Nephron (organoid): Measurements from ENCODE around the gene PSAPL1.

Experiments
- H3K27ac Mint-ChIP-seq, 3 experiments: 2 replicates each; pipeline ENCODE4 v1.8.0; 2020; ENCODE audit warnings: mixed read lengths in 3 of 3, mild to moderate bottlenecking in 2 of 3, moderate library complexity in 1 of 3
- H3K27me3 Mint-ChIP-seq: 2 replicates; pipeline ENCODE4 v1.8.0; 2021; ENCODE audit warnings: low read depth, mild to moderate bottlenecking, moderate library complexity, mixed read lengths
- H3K36me3 Mint-ChIP-seq: 2 replicates; pipeline ENCODE4 v1.8.0; 2020; ENCODE audit warnings: low read depth, mixed read lengths
- H3K4me1 Mint-ChIP-seq: 2 replicates; pipeline ENCODE4 v1.8.0; 2020; ENCODE audit warnings: mixed read lengths
- H3K4me3 Mint-ChIP-seq, 3 experiments: 2 replicates each; pipeline ENCODE4 v1.8.0; 2020; ENCODE audit warnings: mild to moderate bottlenecking in 3 of 3, mixed read lengths in 3 of 3, moderate library complexity in 2 of 3
- H3K9me3 Mint-ChIP-seq: 2 replicates; pipeline ENCODE4 v1.8.0; 2020; ENCODE audit warnings: mixed read lengths
- CTCF ChIP-seq, 3 experiments: fragments of 200-600 bp; sonication (generic); IDR thresholded peaks; one replicate each; pipeline ENCODE4 v1.5.0; 2021; ENCODE audit warnings: antibody characterized with exemption in 3 of 3; ENCODE audit not compliant: unreplicated experiment in 3 of 3

PSAPL1 gene

GRCh38 chr4:7403001-7403400 lies 31.7 kb downstream of the PSAPL1 start:
- H3K4me1 Mint-ChIP-seq, result peaks cover 18% of the 10 kb centered on the region
- H3K36me3 Mint-ChIP-seq, result peaks cover 6% of the 10 kb centered on the region
- peaks cover 19% of the 10 kb centered on the region for H3K27me3 Mint-ChIP-seq
- no peak overlapping the region for H3K27ac Mint-ChIP-seq
- TF ChIP-seq CTCF (IDR thresholded peaks at IDR 0.05; ENCODE audit: unreplicated experiment in 3 of 3), result no peak
- no peak overlapping the region for H3K4me3 Mint-ChIP-seq
- H3K9me3 Mint-ChIP-seq, result peaks cover 42% of the 10 kb centered on the region

- Mint-ChIP-seq H3K27me3 (peaks cover 22% of the 10 kb centered on the region), H3K9me3 (peaks cover 39% of the 10 kb centered on the region), H3K36me3 (peaks cover 6% of the 10 kb centered on the region), H3K4me3 (no peak overlapping the region), H3K4me1 (peaks cover 22% of the 10 kb centered on the region), H3K27ac (no peak overlapping the region)
- no peak for TF ChIP-seq CTCF (IDR thresholded peaks at IDR 0.05; ENCODE audit: unreplicated experiment in 3 of 3)
Observed at GRCh38 chr4:7402526-7402925, 32.2 kb downstream of the PSAPL1 start.

GRCh38 chr4:7400671-7401298 lies 33.9 kb downstream of the PSAPL1 start:
- peaks cover 23% of the 10 kb centered on the region for H3K9me3 Mint-ChIP-seq
- no peak overlapping the region for H3K4me3 Mint-ChIP-seq
- H3K27ac Mint-ChIP-seq, result no peak overlapping the region
- no peaks in the 10 kb centered on the region for H3K36me3 Mint-ChIP-seq
- H3K27me3 Mint-ChIP-seq, result peaks cover 29% of the 10 kb centered on the region
- no peak for TF ChIP-seq CTCF (IDR thresholded peaks at IDR 0.05; ENCODE audit: unreplicated experiment in 3 of 3)
- H3K4me1 Mint-ChIP-seq, result peaks cover 35% of the 10 kb centered on the region

- Mint-ChIP-seq H3K27ac (no peak overlapping the region), H3K27me3 (peaks cover 32% of the 10 kb centered on the region), H3K4me1 (peaks cover 44% of the 10 kb centered on the region), H3K36me3 (no peaks in the 10 kb centered on the region), H3K4me3 (no peak overlapping the region), H3K9me3 (peaks cover 12% of the 10 kb centered on the region)
- no peak for TF ChIP-seq CTCF (IDR thresholded peaks at IDR 0.05; ENCODE audit: unreplicated experiment in 3 of 3)
Observed at GRCh38 chr4:7399440-7400234, 35.1 kb downstream of the PSAPL1 start.

- H3K4me3 Mint-ChIP-seq, result no peak overlapping the region
- H3K27me3 Mint-ChIP-seq, result peaks cover 39% of the 10 kb centered on the region
- peaks cover 5% of the 10 kb centered on the region for H3K9me3 Mint-ChIP-seq
- no peaks in the 10 kb centered on the region for H3K36me3 Mint-ChIP-seq
- H3K27ac Mint-ChIP-seq, result no peak overlapping the region
- TF ChIP-seq CTCF (IDR thresholded peaks at IDR 0.05; ENCODE audit: unreplicated experiment in 3 of 3), result no peak
- peaks cover 49% of the 10 kb centered on the region for H3K4me1 Mint-ChIP-seq
Observed at GRCh38 chr4:7398788-7399439, 35.8 kb downstream of the PSAPL1 start.
